B cell (primary cell): ENCODE results near the gene STX11. TPM values are rescaled to one million over a fixed set of nuclear protein-coding genes. Genes with fewer than 3 reads are reported as not detected.

Experiments
- ATAC-seq: fragments of 200-7000 bp; cut with Tn5 transposase; one replicate; pipeline ENCODE4 v1.10.0; 2021; ENCODE audit warnings: low read depth, mild to moderate bottlenecking, moderate number of reproducible peaks, moderate library complexity
- CTCF ChIA-PET: fragments of 350-600 bp; sonication (Branson Sonifier 250); formaldehyde crosslinking; loops from one replicate; lab custom pipeline; 2021; ENCODE audit warnings: antibody characterized with exemption, inconsistent platforms; lab: Charles Lee
- POLR2A ChIA-PET: fragments of 350-600 bp; sonication (Branson Sonifier 250); formaldehyde crosslinking; loops from one replicate; lab custom pipeline; 2021; ENCODE audit warnings: antibody characterized with exemption; lab: Charles Lee
- DNase-seq: peaks from one replicate; pipeline ENCODE4 v3.0.0; 2013
- H2AFZ ChIP-seq: 2 replicates; pipeline ENCODE4 v1.6.1; 2012; ENCODE audit warnings: mild to moderate bottlenecking, low read depth, low read length; ENCODE audit not compliant: insufficient read depth, poor library complexity, severe bottlenecking
- H3K27ac ChIP-seq, 2 donors: 1 replicate in 1 of 2; 2 replicates in 1 of 2; pipeline ENCODE4 v1.5.1; 2012 to 2013; ENCODE audit warnings: low read length in 2 of 2, mild to moderate bottlenecking in 2 of 2, moderate library complexity in 1 of 2
- H3K27me3 ChIP-seq, 4 experiments: fragments of 200-600 bp in 1 of 4; sonication (generic) in 1 of 4; replicated peaks in 1 of 4; 1 replicate in 2 of 4; 2 replicates in 2 of 4; pipeline versions ENCODE4 v1.6.1 to v1.7.0; 2013 to 2016; ENCODE audit warnings: low read length in 3 of 4, mild to moderate bottlenecking in 2 of 4, mixed read lengths in 1 of 4, moderate library complexity in 1 of 4; ENCODE audit not compliant: insufficient read depth in 4 of 4, control insufficient read depth in 3 of 4; ENCODE audit errors: control extremely low read depth in 1 of 4
- H3K36me3 ChIP-seq, 2 experiments: replicated peaks in 1 of 2; 1 replicate in 1 of 2; 2 replicates in 1 of 2; pipeline versions ENCODE4 v1.6.1 to v1.7.1; 2013; ENCODE audit warnings: low read length in 1 of 2; ENCODE audit not compliant: insufficient read depth in 2 of 2, control insufficient read depth in 1 of 2; ENCODE audit errors: control extremely low read depth in 1 of 2, extremely low read depth in 1 of 2
- H3K4me1 ChIP-seq, 2 donors: fragments of 200-600 bp in 1 of 2; sonication (generic) in 1 of 2; 1 replicate in 1 of 2; 2 replicates in 1 of 2; pipeline versions ENCODE4 v1.5.1 to v1.6.1; 2013 to 2017; ENCODE audit warnings: low read length in 2 of 2; ENCODE audit not compliant: control insufficient read depth in 2 of 2, insufficient read depth in 2 of 2
- H3K4me2 ChIP-seq: replicated peaks from 2 replicates; pipeline ENCODE3; 2012; ENCODE audit warnings: mild to moderate bottlenecking, low read depth, low read length; ENCODE audit not compliant: poor library complexity, severe bottlenecking
- H3K4me3 ChIP-seq, 5 experiments: fragments of 200-600 bp in 1 of 5; sonication (generic) in 1 of 5; 1 replicate in 3 of 5; 2 replicates in 2 of 5; pipeline versions ENCODE4 v1.5.1 to v1.7.0; 2011 to 2016; ENCODE audit warnings: low read length in 4 of 5, mild to moderate bottlenecking in 4 of 5, low read depth in 2 of 5, control low read depth in 1 of 5, moderate library complexity in 1 of 5; ENCODE audit not compliant: insufficient read depth in 1 of 5; ENCODE audit errors: control extremely low read depth in 1 of 5, extremely low read depth in 1 of 5
- H3K79me2 ChIP-seq: fragments of 200-600 bp; sonication (generic); one replicate; pipeline ENCODE4 v1.6.0; 2016; ENCODE audit warnings: low read length; ENCODE audit not compliant: control insufficient read depth, insufficient read depth
- H3K9ac ChIP-seq: fragments of 200-600 bp; sonication (generic); 2 replicates; pipeline ENCODE4 v1.6.1; 2017; ENCODE audit warnings: mild to moderate bottlenecking, low read length, moderate library complexity
- H3K9me3 ChIP-seq, 3 donors: one replicate each; pipeline versions ENCODE4 v1.6.1 to v1.7.1; 2013; ENCODE audit warnings: low read length in 2 of 3; ENCODE audit not compliant: control insufficient read depth in 2 of 3, insufficient read depth in 1 of 3; ENCODE audit errors: control extremely low read depth in 1 of 3
- H4K20me1 ChIP-seq: 2 replicates; pipeline ENCODE4 v1.6.0; 2012; ENCODE audit warnings: mild to moderate bottlenecking, low read length; ENCODE audit not compliant: insufficient read depth, control insufficient read depth, poor library complexity, severe bottlenecking
- H3K27ac Mint-ChIP-seq: one replicate; pipeline ENCODE4 v1.8.0; 2021; ENCODE audit warnings: mixed read lengths
- H3K27me3 Mint-ChIP-seq: one replicate; pipeline ENCODE4 v1.8.0; 2021; ENCODE audit warnings: mixed read lengths
- H3K4me1 Mint-ChIP-seq: one replicate; pipeline ENCODE4 v1.8.0; 2021; ENCODE audit warnings: mixed read lengths
- H3K4me3 Mint-ChIP-seq: one replicate; pipeline ENCODE4 v1.8.0; 2021; ENCODE audit warnings: mixed read lengths
- H3K9me3 Mint-ChIP-seq: one replicate; pipeline ENCODE4 v1.8.0; 2022; ENCODE audit warnings: mixed read lengths; ENCODE audit not compliant: insufficient read depth
- CTCF ChIP-seq: fragments of 200-600 bp; IDR thresholded peaks from one replicate; pipeline ENCODE4 v1.8.0; 2022; ENCODE audit warnings: antibody characterized with exemption, mild to moderate bottlenecking
- EZH2 ChIP-seq: IDR thresholded peaks from 2 replicates; pipeline ENCODE4 v1.6.1; 2012; ENCODE audit warnings: borderline replicate concordance, low read depth, mild to moderate bottlenecking, moderate library complexity, low read length; ENCODE audit not compliant: insufficient read depth, poor library complexity, severe bottlenecking
- WGBS: methylation state at CpG from one replicate; pipeline ENCODE4 v1.1.5; 2013; ENCODE audit warnings: missing lambda C conversion rate; ENCODE audit not compliant: insufficient coverage; 5-methylcytosine and 5-hydroxymethylcytosine counted together
- intact Hi-C: fragments of 100-400 bp; cut with micrococcal nuclease; formaldehyde crosslinking; loops from one replicate; pipeline ENCODE4 v1.10.0; 2022
- polyA plus RNA-seq: library from polyadenylated mRNA; depleted of rRNA; stranded (reverse); fragments of >200 nt; gene quantifications from 2 replicates; pipeline ENCODE4 v1.2.3, GENCODE V29; 2012
- total RNA-seq, 2 donors: library from RNA; stranded (reverse); fragments of 120-200 nt in 1 of 2; gene quantifications; 1 replicate in 1 of 2; 2 replicates in 1 of 2; pipeline versions ENCODE4 v1.2.3 to v1.2.4, GENCODE V29; 2013 to 2022

STX11 gene
- total and polyA plus RNA-seq, 2 donors (not counting 1 experiment from before 2014, with no cell fraction given) = 10.3 to 14.6 TPM

- peaks cover 56% of the 10 kb centered on the region for H3K4me1 Mint-ChIP-seq
- Histone ChIP-seq H3K27me3 (no peaks in the 10 kb centered on the region), H3K4me2 (peak overlapping the region; percentile 95), H3K9ac (no peak overlapping the region), H3K9me3 (no peaks in the 10 kb centered on the region), H3K4me1 (peaks cover 11 to 15% of the 10 kb centered on the region in 2 donors), H3K36me3 (peaks cover 0 to 3% of the 10 kb centered on the region in 2 experiments), H3K27ac (no peak overlapping the region), H3K4me3 (no peak overlapping the region), H3K79me2 (no peaks in the 10 kb centered on the region), H4K20me1 (no peaks in the 10 kb centered on the region), H2AFZ (no peak overlapping the region)
- WGBS = 80% methylated on average over 1 of the region's 6 CpGs
- no peaks in the 10 kb centered on the region for H3K9me3 Mint-ChIP-seq
- ChIA-PET CTCF (interaction anchor here (1.6 to 2.1 kb wide), 2 partner anchors 12 to 328 kb away, joined by 3 to 6 read pairs; no protein-coding TSS in a partner anchor), POLR2A (no interaction called here)
- DNase-seq (no peak), ATAC-seq (no peak)
- no peaks in the 10 kb centered on the region for H3K27me3 Mint-ChIP-seq
- peak overlapping the region; percentile 1 for H3K27ac Mint-ChIP-seq
- H3K4me3 Mint-ChIP-seq = peak overlapping the region; percentile 21
- intact Hi-C loops = loop anchor here (5.0 kb wide), 2 partner anchors 135 to 200 kb away; partner anchors contain the start of gene UTRN
- TF ChIP-seq EZH2 (no peak), CTCF (no peak)
These were observed 2.1 kb downstream of the STX11 start for GRCh38 chr6:144152334-144152900.

GRCh38 chr6:144153260-144153659 is 2.9 kb downstream of the STX11 start:
- Mint-ChIP-seq H3K27me3 (no peaks in the 10 kb centered on the region), H3K4me1 (peaks cover 53% of the 10 kb centered on the region), H3K4me3 (peak overlapping the region; percentile 21), H3K9me3 (no peaks in the 10 kb centered on the region), H3K27ac (peak overlapping the region; percentile 0)
- ChIA-PET CTCF (no interaction called here), POLR2A (no interaction called here)
- DNase-seq (no peak), ATAC-seq (no peak)
- Histone ChIP-seq H3K79me2 (no peaks in the 10 kb centered on the region), H3K4me3 (peak overlapping the region in 1 of 5 experiments; percentile 15), H3K27ac (no peak overlapping the region), H3K4me1 (peaks cover 11 to 15% of the 10 kb centered on the region in 2 donors), H3K9me3 (no peaks in the 10 kb centered on the region), H3K9ac (no peak overlapping the region), H4K20me1 (no peaks in the 10 kb centered on the region), H3K36me3 (peaks cover 0 to 3% of the 10 kb centered on the region in 2 experiments), H3K27me3 (no peaks in the 10 kb centered on the region), H3K4me2 (no peak overlapping the region), H2AFZ (no peak overlapping the region)
- TF ChIP-seq CTCF (no peak), EZH2 (no peak)
- intact Hi-C loops = loop anchor here (5.0 kb wide), 2 partner anchors 134 to 199 kb away; partner anchors contain the start of gene UTRN
- WGBS = 88% methylated on average over 1 of the region's 5 CpGs
